Coronary artery (tissue), 2 donors: ENCODE data around the gene PHLPP1.

Experiments
- DNase-seq: peaks from one replicate; pipeline ENCODE4 v3.0.0-alpha.2; 2017; ENCODE audit warnings: low spot score
- H3K27ac ChIP-seq, 2 donors: fragments of 200-600 bp; sonication (generic); one replicate each; pipeline ENCODE4 v1.5.1; 2016 to 2019
- H3K4me3 ChIP-seq: fragments of 200-600 bp; sonication (generic); 2 replicates; pipeline ENCODE4 v1.5.1; 2016; ENCODE audit warnings: mild to moderate bottlenecking, moderate library complexity
- TF ChIP-seq, protein P1 (sequence below): fragments of 200-600 bp; sonication (generic); IDR thresholded peaks from one replicate; pipeline ENCODE4 v1.5.1; 2019; ENCODE audit warnings: antibody characterized with exemption

The PHLPP1 gene

DNA sequence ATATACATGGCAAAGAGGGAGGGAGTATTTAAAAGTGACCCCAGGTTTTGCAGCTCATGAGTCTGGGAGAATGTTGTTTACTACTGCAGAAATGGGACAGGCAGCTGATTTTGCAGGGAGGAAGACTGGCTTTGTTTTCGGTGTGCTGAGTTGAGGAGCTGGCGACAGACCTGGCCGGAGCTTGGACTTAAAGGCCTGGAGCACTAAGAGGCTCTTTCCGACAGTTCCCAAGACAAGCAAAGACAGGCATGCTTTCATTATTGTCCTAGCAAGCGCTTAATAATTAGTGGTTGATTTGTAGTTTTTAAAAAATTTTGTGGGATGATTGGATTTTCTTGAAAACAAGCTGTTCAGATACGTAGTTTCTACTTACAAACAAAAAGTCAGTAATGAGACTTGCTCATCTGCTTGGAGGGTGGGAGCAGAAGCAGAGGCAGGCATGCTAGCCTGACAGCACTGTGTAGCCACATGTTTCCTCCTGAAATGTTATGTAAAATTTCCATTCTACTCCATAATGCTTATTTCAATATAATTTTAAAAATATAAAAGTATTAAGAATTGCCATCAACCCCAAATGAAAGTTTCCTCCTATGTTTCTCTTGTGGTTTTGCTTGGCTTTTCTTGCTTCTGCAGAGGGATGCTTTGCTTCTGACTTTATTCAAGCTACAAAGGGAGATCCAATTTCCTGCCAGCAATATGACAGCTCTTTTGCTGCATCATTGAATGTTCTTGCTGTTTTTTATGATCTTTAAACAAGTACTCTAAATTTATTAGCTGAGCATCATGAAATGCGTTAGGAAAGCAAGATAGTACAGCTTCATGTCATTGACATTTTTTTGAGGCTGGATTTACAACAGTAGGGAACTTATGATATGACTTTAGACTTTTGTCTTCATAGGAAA, 75.8 kb downstream of the PHLPP1 start:
- no peak for DNase-seq
- Histone ChIP-seq H3K27ac (no peak overlapping the region), H3K4me3 (peak overlapping the region; percentile 4)
- TF ChIP-seq, protein P1, sequence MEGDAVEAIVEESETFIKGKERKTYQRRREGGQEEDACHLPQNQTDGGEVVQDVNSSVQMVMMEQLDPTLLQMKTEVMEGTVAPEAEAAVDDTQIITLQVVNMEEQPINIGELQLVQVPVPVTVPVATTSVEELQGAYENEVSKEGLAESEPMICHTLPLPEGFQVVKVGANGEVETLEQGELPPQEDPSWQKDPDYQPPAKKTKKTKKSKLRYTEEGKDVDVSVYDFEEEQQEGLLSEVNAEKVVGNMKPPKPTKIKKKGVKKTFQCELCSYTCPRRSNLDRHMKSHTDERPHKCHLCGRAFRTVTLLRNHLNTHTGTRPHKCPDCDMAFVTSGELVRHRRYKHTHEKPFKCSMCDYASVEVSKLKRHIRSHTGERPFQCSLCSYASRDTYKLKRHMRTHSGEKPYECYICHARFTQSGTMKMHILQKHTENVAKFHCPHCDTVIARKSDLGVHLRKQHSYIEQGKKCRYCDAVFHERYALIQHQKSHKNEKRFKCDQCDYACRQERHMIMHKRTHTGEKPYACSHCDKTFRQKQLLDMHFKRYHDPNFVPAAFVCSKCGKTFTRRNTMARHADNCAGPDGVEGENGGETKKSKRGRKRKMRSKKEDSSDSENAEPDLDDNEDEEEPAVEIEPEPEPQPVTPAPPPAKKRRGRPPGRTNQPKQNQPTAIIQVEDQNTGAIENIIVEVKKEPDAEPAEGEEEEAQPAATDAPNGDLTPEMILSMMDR, result no peak

DNA sequence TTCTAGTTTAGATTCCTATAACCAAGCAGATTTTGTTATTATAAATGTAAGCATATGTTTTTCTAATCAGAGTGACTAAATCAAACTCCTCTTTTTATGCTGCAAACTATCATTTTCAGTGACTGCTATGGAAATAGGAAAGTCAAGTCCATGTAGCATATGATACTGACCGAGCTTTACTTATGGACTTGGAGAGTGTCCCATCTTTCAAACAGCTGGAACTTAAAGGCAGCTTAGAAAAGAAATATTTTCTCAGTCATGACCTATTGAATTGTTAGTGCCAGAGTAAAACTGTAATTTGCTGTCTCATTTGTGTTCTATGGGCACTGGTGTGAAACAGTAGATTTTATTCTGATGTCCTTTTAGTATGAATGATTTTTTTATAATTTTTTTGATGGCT, 76.7 kb downstream of the PHLPP1 start:
- H3K4me3 ChIP-seq, result no peak overlapping the region
- no peak overlapping the region for H3K27ac ChIP-seq
- DNase-seq, result no peak
- TF ChIP-seq, protein P1, result no peak

DNA sequence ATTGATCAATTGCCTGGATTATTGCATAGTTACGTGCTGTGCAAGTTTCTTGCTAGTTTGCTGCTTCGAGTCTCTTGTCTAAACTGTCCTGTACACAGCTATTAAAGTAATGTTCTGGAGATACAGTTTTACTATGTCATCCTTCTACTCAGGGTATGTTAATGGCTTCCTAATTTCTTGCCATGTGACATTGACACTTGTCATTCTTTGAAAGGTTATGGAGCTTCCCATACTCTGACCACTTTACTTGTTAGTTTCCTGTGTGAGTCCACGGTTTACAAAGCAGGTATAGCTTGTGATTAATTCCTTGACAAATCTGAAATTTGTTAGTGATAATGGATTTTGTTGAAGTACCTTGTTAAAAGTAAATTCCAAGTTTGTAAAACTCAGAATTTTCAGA, 80.5 kb downstream of the PHLPP1 start:
- H3K27ac ChIP-seq, result no peak overlapping the region
- TF ChIP-seq, protein P1, result no peak
- no peak overlapping the region for H3K4me3 ChIP-seq

GRCh38 chr18:62796216-62796621, 80.9 kb downstream of the PHLPP1 start:
- TF ChIP-seq, protein P1, result no peak
- Histone ChIP-seq H3K4me3 (no peak overlapping the region), H3K27ac (no peak overlapping the region)
- DNase-seq, result no peak

More for the DNA sequence above, 80.5 kb downstream of the PHLPP1 start:
- no peak for DNase-seq

DNA sequence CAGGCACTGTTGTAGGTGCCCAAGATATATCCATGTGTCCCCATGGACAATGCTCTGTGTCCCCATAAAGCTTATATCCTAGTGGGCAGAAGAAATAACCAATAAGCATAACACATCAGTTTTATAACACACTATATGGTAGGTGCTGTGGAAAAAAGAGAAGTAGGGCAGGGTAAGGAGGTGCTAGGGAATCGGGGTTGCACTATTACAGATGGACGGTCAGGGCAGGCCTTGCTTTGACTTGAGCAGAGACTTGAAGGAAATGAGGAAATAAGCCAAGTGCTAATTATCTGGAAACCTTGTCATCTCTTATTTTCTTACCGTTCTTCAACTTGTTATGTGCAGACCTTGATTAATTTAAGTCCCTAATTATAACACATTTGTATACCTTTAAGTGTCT, 82.0 kb downstream of the PHLPP1 start:
- DNase-seq, result no peak
- Histone ChIP-seq H3K27ac (no peak overlapping the region), H3K4me3 (no peak overlapping the region)
- TF ChIP-seq, protein P1, result no peak

DNA sequence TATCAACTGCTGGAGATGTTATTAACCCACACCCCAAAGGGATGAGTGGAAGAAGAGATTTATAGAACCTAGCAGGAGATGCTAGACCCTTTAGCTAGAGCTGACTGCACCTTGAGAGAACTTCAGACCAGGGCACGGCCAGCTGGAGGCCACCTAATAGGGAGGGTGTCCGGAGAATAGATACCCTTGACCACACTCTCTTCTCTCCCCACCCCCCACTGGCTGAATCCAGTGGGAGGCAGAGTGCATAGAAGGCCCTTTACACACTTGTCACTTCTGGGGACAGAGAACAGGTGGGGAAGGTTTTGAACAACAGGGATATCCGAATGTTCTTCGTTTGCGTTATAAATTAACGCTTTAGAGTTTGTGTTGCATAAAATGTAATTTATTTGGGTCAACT, 84.6 kb downstream of the PHLPP1 start:
- no peak overlapping the region for H3K27ac ChIP-seq
- TF ChIP-seq, protein P1, result no peak
- no peak overlapping the region for H3K4me3 ChIP-seq
- no peak for DNase-seq

DNA sequence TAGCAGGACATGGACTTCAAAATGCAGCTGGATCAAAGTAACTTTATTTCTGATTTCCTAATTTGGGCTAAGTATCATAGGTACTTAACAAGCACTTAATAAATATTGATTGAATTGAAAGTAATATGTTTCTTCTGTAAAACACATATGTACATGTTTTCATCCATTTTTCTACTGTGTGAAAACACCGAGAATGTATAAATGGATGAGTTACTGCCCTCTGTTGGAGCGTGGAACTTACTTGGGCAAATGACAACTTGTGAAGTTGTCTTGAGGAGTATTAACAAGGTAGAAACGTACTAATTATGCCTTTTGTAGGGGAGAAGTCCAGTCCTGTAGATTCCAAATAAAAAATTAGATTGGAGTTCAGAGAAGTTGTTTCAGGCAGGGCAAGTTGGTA, 87.2 kb downstream of the PHLPP1 start:
- H3K4me3 ChIP-seq, result no peak overlapping the region
- H3K27ac ChIP-seq, result no peak overlapping the region
- TF ChIP-seq, protein P1, result no peak
- DNase-seq, result no peak
